GM12891 (cell line): ENCODE measurements around the gene PCDHGB1.

Experiments
- PAX5 ChIP-seq: IDR thresholded peaks from 2 replicates; pipeline ENCODE4 v1.6.1; 2011; ENCODE audit warnings: low read length, moderate library complexity, mild to moderate bottlenecking; ENCODE audit not compliant: insufficient read depth, severe bottlenecking
- POLR2A ChIP-seq: IDR thresholded peaks from 2 replicates; pipeline ENCODE4 v1.6.1; 2011; ENCODE audit warnings: low read depth, low read length, control low read depth
- POLR2AphosphoS5 ChIP-seq: IDR thresholded peaks from 2 replicates; pipeline ENCODE4 v1.6.1; 2011; ENCODE audit warnings: low read depth, low read length, control low read depth
- POU2F2 ChIP-seq: IDR thresholded peaks from 2 replicates; pipeline ENCODE4 v1.6.1; 2011; ENCODE audit warnings: low read depth, mild to moderate bottlenecking, control low read depth, low read length, moderate library complexity
- SPI1 ChIP-seq: IDR thresholded peaks from 2 replicates; pipeline ENCODE4 v1.6.1; 2011; ENCODE audit warnings: low read depth, low read length, control low read depth
- TAF1 ChIP-seq: IDR thresholded peaks from 2 replicates; pipeline ENCODE4 v1.6.1; 2011; ENCODE audit warnings: low read depth, low read length, control low read depth

GRCh38 chr5:141356133-141356532 lies 6.2 kb downstream of the PCDHGB1 start:
- TF ChIP-seq POLR2A: no peak
- TF ChIP-seq POLR2AphosphoS5: no peak
- no peak for TF ChIP-seq TAF1
- no peak for TF ChIP-seq SPI1
- no peak for TF ChIP-seq POU2F2
- TF ChIP-seq PAX5: no peak
